NOMO-1 treated with DMSO at 0.1 percent for 48 hours (cell line): Measurements from ENCODE around the gene SUN1.

Source experiments
- DNase-seq: peaks from one replicate; lab custom pipeline; 2025; ENCODE audit not compliant: unreplicated experiment; lab: John Stamatoyannopoulos, UW

Gene SUN1

GRCh38 chr7:901041-901387 is 68.7 kb downstream of the SUN1 start:
- no peak for DNase-seq

GRCh38 chr7:901388-902154 is 69.3 kb downstream of the SUN1 start:
- peak; percentile 54 for DNase-seq

DNA sequence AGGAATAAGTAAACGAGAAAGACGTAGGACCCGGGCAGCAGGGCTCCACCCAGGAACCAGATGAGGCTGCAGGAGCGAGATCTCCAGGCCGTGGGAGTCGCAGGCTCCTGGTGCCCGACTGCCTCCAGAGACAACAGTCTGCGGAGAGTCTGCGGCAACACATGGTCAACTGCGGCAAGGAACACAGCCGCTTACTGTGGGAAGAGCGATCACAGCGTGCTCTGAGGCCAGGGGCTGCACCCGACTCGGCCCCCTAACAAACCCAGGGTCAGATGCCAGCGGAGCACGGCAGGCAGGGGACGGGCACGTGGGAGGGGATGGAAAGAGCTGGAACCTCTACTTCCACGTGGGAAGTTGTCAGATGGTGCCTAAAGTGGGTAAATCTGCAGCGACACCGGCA is 70.7 kb downstream of the SUN1 start:
- no peak for DNase-seq

DNA sequence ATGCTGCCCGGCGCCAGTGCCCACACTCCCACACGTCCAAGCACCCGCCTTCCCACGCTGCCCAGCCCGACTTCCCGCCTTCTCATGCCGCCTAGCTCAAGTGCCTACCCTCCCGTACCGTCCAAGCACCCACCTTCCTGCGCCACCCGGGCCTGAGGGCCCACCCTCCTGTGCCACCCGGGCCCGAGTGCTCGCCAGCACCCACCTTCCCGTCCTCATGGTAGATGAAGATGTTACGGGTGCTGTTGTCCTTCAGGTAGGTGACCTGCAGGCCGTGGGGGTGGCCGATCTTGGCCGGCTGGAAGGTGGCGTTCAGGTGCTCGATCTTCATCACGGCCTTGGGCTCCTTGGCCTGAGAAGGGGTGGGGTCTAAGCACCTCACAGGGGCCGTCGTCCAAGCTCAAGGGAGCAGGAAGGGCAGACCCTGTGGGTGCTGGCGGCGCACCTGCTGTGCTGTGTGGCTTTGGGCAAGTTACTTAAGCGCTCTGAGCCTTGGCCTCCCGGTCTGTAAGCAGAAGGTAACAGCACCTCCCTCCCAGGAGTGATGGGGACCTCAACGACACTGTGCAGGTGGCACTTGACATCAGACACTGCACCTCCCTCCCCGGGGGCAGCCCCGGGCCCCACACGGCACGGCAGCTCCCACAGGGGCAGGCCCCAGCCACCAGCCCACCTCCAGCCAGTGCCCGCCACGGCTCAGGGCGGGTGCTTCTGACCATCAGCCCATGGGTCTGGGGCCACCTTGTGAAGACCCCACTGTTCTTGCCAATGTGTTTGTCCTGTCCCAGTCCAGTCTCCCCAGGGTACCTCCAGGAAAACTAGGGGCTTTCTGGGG is 71.9 kb downstream of the SUN1 start:
- DNase-seq: no peak

DNA sequence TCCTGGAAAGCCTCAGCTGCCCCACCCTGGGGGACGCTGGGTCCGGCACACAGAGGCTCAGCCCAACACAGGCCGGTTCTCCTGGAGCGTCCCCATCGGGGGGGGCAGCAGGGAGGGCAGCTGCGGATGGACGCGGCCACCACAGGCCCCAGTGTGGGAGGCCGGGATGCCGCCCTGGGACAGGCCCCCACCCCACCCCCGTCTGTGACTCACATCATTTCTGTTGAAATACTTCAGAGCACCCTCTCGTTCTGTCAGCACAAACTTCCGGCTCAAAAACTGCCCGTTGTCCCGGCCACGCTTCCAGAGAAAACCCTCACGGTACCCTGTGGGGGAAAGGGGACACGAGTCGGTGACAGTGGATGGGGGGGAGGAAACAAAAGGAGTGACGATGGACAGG is 72.6 kb downstream of the SUN1 start:
- no peak for DNase-seq

- DNase-seq: no peak
These were observed 74.5 kb downstream of the SUN1 start for GRCh38 chr7:906776-907157.

DNA sequence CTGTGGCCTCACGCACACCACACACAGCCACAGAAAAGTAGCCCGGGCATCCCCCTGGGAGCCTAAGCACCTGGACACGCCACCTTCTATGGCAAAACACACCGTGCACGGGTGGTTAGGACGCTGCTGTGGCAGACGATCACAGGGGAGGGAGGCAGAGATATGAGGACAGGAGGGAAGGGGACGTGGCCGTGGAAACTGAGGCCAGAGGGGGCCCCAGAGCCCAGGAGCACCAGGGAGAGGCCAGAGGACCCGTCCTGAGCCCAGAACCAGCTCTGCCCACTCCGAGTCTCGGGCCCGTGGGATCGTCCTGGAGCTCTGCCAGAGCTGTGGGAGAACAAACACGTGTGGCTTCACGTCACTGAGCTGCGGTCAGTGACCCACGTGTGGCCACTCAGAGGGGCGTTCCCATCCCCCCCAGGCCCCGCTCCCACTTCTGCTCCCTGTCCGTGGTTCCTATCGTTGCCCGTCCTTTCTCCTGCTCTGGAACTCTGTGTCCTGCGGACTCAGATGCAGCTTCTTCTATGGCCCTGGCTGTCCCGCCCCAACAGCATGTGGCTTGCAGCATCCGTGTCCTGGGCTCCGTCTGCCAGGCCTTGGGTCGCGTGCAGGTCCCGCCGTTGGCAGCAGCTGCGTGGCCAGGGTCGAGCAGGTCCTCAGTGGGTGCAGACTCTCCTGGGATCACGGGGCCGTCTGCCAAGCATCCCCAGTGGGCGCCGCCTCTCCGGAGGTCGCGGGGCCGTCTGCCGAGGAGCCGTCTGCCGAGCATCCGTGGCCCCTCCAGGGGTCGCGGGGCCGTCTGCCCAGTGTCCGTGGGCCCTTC is 75.1 kb downstream of the SUN1 start:
- DNase-seq: no peak

DNA sequence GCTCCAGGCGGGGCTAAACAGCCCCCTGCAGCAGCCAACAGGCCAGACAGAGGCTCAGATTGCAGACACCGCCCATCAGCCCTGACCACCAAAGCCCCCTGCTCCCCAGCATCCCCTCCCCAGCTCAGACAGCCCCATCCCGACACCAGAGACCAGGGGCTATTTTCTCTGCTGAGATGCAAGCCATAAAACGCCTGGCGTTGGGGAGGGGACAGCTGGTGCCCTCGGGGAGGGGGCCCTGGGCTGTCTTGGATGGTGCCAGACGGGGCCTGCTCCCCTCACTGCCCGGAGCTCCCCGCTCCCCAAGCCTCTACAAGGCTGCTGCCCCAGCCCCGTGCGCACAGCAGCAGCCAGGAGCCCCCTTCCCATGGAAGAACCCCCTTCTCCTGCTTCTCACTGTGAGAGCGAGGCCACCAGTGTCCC is 75.9 kb downstream of the SUN1 start:
- DNase-seq: no peak

DNA sequence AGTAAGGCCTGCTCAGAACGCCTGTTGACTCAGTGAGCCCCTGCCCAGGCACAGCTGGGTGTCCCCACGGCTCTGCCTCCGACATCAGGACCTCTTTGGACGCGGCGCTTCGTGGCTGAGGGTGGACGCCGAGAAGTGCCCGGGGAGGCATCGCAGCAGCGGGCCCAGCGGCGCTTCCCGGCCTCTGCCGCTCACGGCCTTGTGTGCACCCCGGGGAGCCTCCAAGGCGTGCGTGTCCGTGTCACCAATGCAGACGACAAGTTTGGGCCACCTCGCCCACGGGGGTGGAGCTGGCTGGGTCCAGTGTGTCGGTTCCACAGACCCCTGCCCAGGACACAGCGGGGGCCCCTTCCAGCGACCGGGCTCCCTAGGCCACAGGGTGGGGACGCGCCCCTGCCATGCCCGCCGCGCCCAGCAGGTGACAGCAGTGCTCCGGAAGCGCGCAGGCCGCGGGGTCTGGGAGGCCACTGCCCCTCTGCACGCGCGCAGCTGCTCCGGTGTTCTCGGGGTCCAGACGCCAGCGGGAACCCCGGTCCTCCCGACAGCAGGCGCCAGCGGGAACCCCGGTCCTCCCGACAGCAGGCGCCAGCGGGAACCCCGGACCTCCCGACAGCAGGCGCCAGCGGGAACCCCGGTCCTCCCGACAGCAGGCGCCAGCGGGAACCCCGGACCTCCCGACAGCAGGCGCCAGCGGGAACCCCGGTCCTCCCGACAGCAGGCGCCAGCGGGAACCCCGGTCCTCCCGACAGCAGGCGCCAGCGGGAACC is 76.5 kb downstream of the SUN1 start:
- peak; percentile 65 for DNase-seq

DNA sequence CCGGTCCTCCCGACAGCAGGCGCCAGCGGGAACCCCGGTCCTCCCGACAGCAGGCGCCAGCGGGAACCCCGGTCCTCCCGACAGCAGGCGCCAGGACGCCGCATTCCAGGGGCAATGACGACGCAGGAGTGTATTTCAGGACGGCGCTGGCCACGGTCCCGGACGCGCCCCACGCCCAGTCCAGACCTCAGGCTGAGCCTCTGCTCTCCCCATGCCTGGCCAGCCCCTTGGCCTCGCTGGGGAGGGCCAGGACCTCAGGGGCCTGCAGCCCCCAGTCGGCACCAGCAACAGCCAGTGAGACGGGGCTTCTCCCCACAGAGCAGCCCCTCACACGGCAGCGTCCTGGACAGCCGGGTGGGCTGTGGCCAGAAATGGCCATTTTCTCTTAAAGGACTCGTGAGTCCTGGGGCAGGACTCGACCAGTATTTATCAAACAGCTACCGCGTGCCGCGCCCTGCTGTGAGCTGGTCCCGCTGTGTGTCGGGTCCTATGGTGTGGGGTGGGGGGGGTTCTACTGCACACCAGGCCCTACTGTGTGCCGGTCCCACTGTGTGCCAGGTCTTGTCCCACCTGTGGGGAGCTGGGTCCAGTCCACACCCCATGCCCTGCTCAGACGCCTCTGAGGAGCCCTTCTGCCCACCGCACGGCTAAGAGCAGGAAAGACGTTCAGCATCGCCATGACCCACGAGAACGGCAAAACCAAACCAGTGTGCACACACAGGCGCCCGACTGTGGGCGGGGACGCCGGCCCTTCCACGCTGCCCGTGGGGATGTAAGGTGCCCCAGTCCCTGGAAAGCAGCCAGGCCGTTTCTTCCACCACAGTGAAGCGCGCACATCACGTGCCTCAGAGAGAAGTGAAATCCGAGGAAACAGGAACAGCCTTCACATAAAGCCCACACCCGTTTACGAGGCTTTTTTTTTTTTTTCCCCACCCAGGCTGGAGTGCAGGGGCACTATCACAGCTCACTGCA is 77.4 kb downstream of the SUN1 start:
- peak; percentile 90 for DNase-seq

DNA sequence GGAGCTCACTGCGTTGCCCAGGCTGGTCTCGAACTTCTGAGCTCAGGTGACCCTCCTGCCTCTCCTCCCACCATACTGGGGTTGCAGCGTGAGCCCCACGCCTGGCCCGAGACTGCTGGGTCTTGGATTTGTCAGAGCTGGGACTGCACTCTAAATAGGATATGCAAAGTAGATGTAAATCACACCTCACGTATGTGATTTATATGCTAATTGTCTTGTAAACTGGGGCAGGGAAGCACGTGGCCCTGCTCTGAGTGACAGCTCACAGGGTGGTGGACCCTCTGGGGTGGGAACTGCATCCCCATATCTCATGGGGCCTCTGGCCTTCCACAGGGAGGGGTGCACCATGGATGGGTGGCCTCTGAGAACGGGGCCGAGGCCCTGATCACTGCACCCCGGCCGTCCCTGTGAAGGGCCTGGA is 78.2 kb downstream of the SUN1 start:
- no peak for DNase-seq

DNA sequence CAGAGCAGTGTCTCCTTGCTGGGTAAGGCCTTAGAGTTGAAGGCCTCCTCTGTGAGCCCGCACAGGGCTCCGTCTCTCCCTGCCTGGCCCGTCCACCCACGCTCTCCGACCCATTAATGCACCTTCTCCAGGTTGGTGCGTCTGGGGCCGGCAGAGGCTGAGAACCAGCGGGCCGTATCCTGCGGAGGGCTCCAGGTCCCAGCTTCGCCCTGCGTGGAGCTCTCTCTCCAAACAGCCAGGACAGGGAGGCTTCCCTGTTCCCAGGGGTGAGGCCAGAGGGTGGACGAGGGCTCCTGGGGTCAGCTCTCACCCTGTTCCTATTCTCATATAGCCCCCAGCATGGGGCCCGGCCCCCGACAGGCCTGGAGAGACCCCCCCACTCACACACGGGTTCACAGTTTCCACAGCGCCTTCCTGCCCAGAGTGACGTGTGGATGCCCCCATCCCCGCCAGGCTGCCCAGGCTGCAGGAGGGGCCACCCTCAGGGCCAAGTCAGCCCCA is 78.7 kb downstream of the SUN1 start:
- DNase-seq: no peak

DNA sequence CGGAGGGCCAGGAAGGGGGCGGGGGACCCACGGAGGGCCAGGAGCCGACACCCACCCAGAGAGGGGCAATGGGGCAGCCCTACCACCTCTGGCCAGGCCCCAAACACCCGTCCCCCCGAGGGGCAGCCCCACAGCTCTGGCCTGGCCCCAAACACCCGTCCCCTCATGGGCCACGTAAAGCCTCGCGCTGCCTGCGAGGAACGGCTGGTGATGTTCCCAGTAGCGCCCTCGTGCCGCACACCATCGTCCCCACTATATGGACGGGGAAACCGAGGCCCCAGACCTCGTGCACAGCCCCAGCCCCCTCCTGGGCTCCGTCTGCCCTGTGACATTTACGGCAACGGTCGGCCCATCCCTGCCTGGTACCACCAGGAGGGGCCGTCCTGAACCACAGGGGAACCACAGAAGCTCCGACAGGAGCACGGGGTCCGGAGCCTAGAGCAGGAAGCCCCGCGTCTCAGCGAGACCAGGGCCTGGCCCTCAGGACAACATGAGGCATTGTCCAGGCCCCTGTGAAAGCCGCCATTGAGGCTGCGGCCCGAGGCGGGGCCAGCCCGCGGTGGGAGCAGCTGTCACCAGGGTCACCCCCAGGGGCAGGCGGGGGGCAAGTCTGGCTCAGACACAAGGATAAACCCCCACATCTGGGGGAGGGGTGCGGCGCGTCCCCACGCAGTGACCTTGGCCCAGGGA is 79.7 kb downstream of the SUN1 start:
- no peak for DNase-seq

GRCh38 chr7:913736-914520 is 81.7 kb downstream of the SUN1 start:
- DNase-seq: no peak

GRCh38 chr7:914521-915194 is 82.4 kb downstream of the SUN1 start:
- no peak for DNase-seq

DNA sequence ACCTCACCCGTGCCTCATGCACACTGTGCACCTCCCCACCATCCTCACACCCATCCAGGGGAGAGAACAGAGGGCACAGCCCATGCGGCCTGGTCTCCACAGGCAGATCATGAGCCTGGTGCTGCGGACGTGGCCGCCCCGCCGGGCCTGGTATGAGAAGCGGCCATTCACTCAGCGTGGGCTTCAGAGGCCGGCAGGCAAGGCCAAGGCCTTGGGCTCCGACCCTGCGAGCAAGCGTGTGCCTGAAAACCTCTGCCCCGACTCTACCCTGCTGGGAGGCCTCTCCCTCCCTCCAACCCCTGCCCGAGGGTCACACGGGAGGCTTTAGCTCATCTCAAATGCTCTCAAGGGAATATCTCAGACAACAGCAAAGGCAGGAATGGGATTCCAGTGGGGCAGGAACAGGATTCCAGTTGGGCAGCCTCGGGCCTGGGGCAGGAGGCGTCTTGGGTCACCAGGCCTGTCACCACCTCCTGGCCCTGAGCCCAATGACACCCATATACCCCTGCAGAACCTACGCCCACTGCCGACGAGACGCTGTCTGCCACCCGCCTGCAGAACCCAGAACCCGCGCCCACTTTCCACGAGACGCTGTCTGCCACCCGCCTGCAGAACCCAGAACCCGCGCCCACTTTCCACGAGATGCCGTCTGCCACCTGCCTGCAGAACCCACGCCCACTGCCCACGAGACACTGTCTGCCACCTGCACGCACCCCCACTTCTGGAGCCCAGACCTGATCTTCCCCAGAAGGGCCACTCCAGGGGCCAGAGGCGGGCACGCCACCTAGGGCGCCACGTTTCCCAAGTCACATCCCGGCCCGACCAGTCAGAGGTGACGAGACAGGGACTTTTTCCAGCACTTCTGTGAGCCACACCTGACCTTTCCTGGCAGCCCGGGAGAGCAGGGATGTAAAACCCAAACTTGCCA is 83.3 kb downstream of the SUN1 start:
- DNase-seq: no peak
